GM12878 (cell line): ENCODE data around the gene FRYL.

ENCODE experiments used
- CBX5 ChIP-seq: sonication (generic); IDR thresholded peaks from 2 replicates; pipeline ENCODE4 v1.6.1; 2016; ENCODE audit warnings: low read depth, moderate library complexity, mild to moderate bottlenecking, inconsistent platforms
- EZH2 ChIP-seq: IDR thresholded peaks from 2 replicates; pipeline ENCODE4 v1.6.1; 2012; ENCODE audit warnings: low read depth, mild to moderate bottlenecking, control low read depth, inconsistent platforms, low read length, borderline replicate concordance; ENCODE audit not compliant: control insufficient read depth
- NBN ChIP-seq: fragments of 450-650 bp; IDR thresholded peaks from 2 replicates; pipeline ENCODE4 v1.6.1; 2016
- POLR2A ChIP-seq: IDR thresholded peaks from 2 replicates; pipeline ENCODE4 v1.6.1; 2011; ENCODE audit warnings: low read depth, mild to moderate bottlenecking, low read length
- POLR2AphosphoS5 ChIP-seq: IDR thresholded peaks from 2 replicates; pipeline ENCODE4 v1.6.1; 2011; ENCODE audit warnings: mild to moderate bottlenecking, low read length, inconsistent platforms
- REST ChIP-seq: IDR thresholded peaks from 2 replicates; pipeline ENCODE4 v1.6.1; 2012; ENCODE audit warnings: mild to moderate bottlenecking, low read depth, low read length
- TF ChIP-seq, protein P1 (sequence below), 3 experiments: IDR thresholded peaks in 2 of 3; conservative IDR thresholded peaks in 1 of 3; 2 replicates each; pipeline ENCODE4 v1.5.1; 2011; ENCODE audit warnings: low read depth in 3 of 3, low read length in 3 of 3, mild to moderate bottlenecking in 3 of 3, control low read depth in 2 of 3, moderate library complexity in 2 of 3, inconsistent platforms in 1 of 3, mixed read lengths in 1 of 3; ENCODE audit not compliant: control insufficient read depth in 2 of 3, insufficient read depth in 1 of 3; ENCODE audit errors: extremely low read depth in 1 of 3

GRCh38 chr4:48660347-48660746 is 119.7 kb downstream of the FRYL start:
- TF ChIP-seq REST = no peak
- TF ChIP-seq CBX5 = no peak
- no peak for TF ChIP-seq EZH2
- no peak for TF ChIP-seq POLR2A
- no peak for TF ChIP-seq POLR2AphosphoS5
- TF ChIP-seq NBN = no peak
- TF ChIP-seq, protein P1, sequence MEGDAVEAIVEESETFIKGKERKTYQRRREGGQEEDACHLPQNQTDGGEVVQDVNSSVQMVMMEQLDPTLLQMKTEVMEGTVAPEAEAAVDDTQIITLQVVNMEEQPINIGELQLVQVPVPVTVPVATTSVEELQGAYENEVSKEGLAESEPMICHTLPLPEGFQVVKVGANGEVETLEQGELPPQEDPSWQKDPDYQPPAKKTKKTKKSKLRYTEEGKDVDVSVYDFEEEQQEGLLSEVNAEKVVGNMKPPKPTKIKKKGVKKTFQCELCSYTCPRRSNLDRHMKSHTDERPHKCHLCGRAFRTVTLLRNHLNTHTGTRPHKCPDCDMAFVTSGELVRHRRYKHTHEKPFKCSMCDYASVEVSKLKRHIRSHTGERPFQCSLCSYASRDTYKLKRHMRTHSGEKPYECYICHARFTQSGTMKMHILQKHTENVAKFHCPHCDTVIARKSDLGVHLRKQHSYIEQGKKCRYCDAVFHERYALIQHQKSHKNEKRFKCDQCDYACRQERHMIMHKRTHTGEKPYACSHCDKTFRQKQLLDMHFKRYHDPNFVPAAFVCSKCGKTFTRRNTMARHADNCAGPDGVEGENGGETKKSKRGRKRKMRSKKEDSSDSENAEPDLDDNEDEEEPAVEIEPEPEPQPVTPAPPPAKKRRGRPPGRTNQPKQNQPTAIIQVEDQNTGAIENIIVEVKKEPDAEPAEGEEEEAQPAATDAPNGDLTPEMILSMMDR (IDR thresholded peaks at IDR 0.05 in 2 of 3, conservative IDR thresholded peaks at IDR 0.05 in 1 of 3; ENCODE audit: control insufficient read depth in 2 of 3, extremely low read depth in 1 of 3, insufficient read depth in 1 of 3, low read depth in 3 of 3, low read length in 3 of 3) = no peak
